ENCODE results near the gene VAT1L.

Gene VAT1L

GRCh38 chr16:77788181-77789084 lies at the start of gene VAT1L:
VAT1L (plus strand) TSS chr16:77788564; CDS start chr16:77788683, 119 bp downstream.
- DNase-seq, result no peak

DNA sequence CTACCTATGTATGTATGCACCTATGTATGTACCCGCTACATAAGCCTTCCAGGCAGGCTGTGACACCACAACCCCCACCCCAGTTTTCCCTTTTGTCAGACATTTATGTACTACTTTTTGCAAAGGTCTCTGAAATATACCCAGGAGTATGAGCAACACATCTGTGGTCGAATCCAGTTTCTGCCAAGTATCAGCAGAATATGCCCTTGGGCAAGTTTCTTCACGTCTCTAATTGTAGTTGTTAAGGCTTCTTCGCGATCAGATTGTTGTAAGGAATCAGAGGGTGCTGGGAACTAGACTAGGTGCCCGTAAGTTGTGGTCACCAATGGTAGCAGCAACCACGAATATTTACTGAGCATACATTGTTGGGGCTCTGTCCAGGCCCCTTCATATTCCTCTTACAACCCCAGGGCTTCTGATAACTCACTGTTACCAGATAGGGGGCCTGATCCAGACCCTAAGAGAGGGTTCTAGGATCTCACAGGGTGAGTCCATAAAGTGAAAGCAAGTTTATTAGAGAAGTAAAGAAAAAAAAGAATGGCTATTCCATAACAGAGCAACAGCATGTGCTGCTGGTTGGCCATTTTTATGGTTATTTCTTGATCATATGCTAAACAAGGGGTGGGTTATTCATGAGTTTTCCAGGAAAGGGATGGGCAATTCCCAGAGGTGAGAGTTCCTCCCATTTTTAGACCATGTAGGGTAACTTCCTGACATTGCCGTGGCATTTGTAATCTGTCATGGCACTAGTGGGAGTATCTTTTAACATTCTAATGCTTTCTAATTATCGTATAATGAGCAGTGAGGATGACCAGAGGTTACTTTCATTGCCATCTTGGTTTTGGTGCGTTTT lies 49.4 kb upstream of the VAT1L start:
- no peak for DNase-seq

DNA sequence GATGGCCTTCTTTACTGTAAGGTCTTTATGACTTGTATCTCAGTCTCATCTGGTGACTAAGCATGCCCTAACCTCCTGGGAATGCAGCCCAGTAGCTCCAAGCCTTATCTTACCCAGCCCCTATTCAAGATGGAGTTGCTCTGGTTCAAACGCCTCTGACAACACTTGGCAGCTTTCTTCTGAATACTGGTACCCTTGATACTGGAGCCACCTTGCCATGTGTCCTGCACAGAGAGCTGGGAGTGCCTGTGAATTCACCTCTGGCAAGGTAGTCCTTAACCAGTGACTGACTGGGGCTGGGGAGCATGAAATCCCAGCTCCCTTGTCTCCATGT lies 48.8 kb upstream of the VAT1L start:
- DNase-seq, result no peak

DNA sequence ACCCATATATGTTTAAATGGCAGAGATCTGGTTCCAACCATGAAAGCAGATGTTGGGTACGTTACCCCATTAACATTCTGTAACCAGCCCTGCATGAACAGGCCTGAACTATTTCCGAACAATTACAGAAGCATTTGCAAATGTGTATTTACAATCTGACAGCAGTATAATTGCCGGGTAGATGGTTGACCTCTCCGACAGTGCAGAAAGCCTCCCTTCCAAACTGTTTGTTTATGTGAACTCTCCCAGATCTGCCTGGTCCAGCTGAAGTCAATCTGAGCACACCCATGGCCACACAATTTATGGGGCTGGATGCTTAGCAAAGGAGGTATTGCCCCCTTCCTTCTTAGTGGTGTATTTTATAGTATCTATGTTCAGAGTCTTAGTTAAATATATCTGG lies 44.2 kb upstream of the VAT1L start:
- DNase-seq, result no peak

DNA sequence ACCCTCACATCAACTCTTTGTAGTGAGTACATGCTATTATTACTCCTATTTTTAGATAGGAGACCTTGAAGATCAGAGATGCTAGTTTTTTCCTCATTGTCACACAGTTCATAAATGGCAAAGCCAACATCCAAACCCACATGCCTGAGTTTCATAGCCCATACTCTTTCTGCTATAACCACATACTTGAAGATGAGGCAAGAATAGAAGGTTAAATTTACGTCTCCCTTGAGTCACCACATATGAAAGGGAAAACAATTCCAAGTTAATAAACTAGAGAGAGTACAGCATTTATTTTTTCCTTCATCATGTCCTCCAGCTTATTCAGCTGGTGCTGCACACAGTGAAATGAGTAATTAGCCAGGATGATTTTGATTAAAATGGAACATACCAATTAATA lies 42.4 kb upstream of the VAT1L start:
- DNase-seq, result no peak

DNA sequence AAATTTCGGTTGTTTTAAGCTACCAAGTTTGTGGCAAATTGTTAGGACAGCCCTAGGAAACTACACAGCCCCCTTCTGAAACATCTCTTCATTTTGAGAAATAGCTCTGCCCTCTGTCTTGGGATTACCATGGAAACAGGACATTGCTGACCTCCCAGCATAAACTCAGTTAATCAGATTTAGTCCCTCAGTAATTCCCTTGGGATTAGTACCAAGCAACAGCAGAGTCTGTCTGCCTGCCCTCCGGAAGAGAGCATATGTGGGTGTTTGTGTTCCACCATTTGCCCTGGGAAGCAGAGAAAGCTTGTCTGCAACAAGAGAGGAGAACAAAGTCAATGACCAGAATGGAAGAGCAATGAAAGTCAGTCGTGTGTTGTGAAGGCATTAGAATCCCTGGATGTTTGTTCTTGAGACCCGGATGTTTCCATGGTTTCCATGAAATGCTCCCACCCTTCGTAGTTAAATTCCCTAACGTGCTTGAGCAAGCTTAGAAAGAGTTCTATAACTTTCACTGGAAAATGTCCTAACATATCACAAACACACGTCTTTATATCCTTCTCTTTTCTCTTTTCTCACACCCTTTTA lies 39.9 kb upstream of the VAT1L start:
- no peak for DNase-seq

- DNase-seq, result no peak
These were observed 38.9 kb upstream of the VAT1L start for GRCh38 chr16:77749415-77749814.

DNA sequence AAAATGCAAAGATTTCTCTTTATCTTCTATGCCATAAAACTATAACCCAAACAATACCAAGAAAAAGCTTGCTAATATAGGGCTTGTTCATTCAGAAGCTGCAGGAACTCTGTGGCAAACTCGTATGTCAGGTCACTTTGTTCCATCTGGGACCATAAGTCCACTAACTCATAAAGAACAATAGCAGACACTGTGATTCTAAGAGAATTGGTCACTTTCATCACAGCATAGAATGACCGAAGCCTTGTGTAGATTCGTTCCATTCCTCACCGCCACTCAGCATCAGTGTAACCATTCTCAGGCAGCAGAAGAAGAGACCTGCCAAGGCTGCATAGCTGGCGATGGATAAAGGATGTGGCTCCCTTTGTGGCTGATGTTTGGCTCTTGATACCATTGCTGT lies 30.3 kb upstream of the VAT1L start:
- DNase-seq, result no peak

- DNase-seq, result no peak
These were observed 29.9 kb upstream of the VAT1L start for GRCh38 chr16:77758508-77758907.

GRCh38 chr16:77759201-77759600 lies 29.2 kb upstream of the VAT1L start:
- DNase-seq, result no peak

DNA sequence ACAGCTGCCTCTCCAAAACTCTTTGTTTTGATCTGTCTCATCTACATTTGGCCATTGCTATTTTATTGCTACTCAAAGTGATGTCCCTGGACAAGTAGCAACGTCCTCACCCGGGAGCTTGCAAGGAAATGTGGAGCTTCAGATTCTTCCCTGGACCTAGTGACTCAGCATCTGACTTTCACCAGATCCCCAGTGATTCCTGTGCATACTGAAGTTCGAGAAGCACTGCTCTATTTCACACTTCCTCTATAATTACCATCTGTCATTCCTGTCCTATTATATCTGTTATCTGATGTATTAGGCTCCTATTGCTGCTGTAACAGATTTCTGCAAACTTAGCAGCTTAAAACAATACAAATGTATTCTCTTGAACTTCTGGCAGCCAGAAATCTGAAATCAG lies 28.5 kb upstream of the VAT1L start:
- DNase-seq, result no peak

- DNase-seq, result no peak
These were observed 27.6 kb upstream of the VAT1L start for GRCh38 chr16:77760800-77761199.

- no peak for DNase-seq
These were observed 27.2 kb upstream of the VAT1L start for GRCh38 chr16:77761204-77761603.

GRCh38 chr16:77762262-77762661 lies 26.1 kb upstream of the VAT1L start:
- no peak for DNase-seq

DNA sequence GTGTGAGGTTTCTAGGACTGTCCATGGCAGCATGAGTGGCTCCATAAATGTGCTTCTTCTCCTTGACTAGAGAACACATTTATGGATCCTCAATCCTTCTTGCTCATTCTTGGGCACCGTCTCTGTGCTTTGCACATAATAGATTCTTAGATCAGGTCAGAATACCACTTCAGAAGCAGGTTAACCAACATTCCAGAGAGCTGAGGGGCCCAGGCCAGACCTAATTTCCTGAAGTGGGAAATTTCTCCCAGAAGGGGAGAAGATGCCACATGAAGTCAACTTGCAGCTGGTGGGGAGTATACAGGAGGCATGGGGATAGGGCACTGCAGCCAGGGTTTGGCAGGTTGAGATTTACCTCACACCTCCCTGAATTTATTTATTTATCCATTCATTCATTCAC lies 24.4 kb upstream of the VAT1L start:
- no peak for DNase-seq

- DNase-seq, result no peak
These were observed 21.2 kb upstream of the VAT1L start for GRCh38 chr16:77767211-77767610.

GRCh38 chr16:77767826-77768225 lies 20.5 kb upstream of the VAT1L start:
- DNase-seq, result no peak

GRCh38 chr16:77775911-77776909 lies 12.2 kb upstream of the VAT1L start:
- no peak for DNase-seq

- DNase-seq, result no peak
These were observed 10.6 kb upstream of the VAT1L start for GRCh38 chr16:77777745-77778144.

DNA sequence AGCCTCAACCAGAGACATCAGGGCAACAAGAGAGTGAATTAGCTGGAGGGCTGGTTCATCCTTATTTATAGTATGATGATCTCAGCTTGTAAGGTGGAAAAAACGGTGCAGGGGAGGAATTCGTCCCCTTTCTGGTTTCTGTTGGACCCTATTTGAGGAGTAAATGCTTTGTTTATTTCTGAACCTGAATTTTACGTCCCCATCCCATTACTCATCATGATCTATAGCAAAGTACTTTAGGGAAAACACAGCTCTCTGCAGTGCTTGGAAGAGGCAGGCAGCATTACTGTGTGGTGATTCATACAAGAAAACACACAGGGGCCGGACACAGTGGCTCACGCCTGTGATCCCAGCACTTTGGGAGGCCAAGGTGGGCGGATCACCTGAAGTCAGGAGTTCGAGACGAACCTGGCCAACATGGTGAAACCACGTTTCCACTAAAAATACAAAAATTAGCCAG lies 8.0 kb upstream of the VAT1L start:
- DNase-seq, result no peak

- DNase-seq, result no peak
These were observed 7.3 kb upstream of the VAT1L start for GRCh38 chr16:77781091-77781490.

DNA sequence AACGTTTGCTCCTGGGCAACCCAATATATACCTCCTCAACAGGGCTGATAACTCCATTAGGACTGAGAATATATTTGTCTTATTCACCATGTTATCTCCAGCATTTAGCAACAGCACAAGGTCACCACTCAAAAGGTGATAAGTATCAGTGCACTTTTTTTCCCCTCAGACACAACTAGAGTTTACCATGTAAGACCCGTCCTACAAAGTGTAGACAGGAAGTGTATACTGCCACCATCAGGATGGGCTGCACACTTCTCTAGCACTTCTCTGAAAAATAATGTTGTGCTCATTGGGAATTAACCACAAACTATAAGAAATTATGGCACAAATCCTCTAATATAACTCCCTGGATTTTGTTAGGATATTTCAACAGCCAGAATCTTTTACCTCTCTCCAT lies 5.7 kb upstream of the VAT1L start:
- no peak for DNase-seq
